GM18870 (cell line): ENCODE measurements around the gene NUP54.

ENCODE experiments used
- ATAC-seq: cut with Tn5 transposase; IDR thresholded peaks from one replicate; pipeline ENCODE4 v1.9.1; 2021; ENCODE audit warnings: moderate library complexity; ENCODE audit not compliant: unreplicated experiment

The NUP54 gene

GRCh38 chr4:76148142-76148865 lies at the start of gene NUP54:
Gene NUP54, minus strand, starts transcription at chr4:76148397. Its CDS starts 23 bp downstream, at chr4:76148374.
- ATAC-seq, result peak; percentile 97

- ATAC-seq, result no peak
Measured at GRCh38 chr4:76197031-76197743, 49.0 kb upstream of the NUP54 start.

GRCh38 chr4:76196376-76196775 lies 48.2 kb upstream of the NUP54 start:
- no peak for ATAC-seq

GRCh38 chr4:76195326-76195725 lies 47.1 kb upstream of the NUP54 start:
- ATAC-seq, result no peak

GRCh38 chr4:76194325-76194724 lies 46.1 kb upstream of the NUP54 start:
- ATAC-seq, result no peak

GRCh38 chr4:76192236-76192635 lies 44.0 kb upstream of the NUP54 start:
- no peak for ATAC-seq

GRCh38 chr4:76188557-76188956 lies 40.4 kb upstream of the NUP54 start:
- no peak for ATAC-seq

- ATAC-seq, result no peak
Measured at GRCh38 chr4:76188149-76188548, 40.0 kb upstream of the NUP54 start.

GRCh38 chr4:76187152-76187551 lies 39.0 kb upstream of the NUP54 start:
- no peak for ATAC-seq

- ATAC-seq, result no peak
Measured at GRCh38 chr4:76182463-76182862, 34.3 kb upstream of the NUP54 start.

- peak; percentile 65 for ATAC-seq
Measured at GRCh38 chr4:76179398-76180318, 31.5 kb upstream of the NUP54 start.

- no peak for ATAC-seq
Measured at GRCh38 chr4:76178296-76178695, 30.1 kb upstream of the NUP54 start.

GRCh38 chr4:76177709-76178108 lies 29.5 kb upstream of the NUP54 start:
- ATAC-seq, result no peak

GRCh38 chr4:76175336-76175735 lies 27.1 kb upstream of the NUP54 start:
- no peak for ATAC-seq

GRCh38 chr4:76174216-76174615 lies 26.0 kb upstream of the NUP54 start:
- no peak for ATAC-seq

GRCh38 chr4:76168688-76169087 lies 20.5 kb upstream of the NUP54 start:
- ATAC-seq, result no peak

GRCh38 chr4:76166480-76166879 lies 18.3 kb upstream of the NUP54 start:
- ATAC-seq, result no peak

GRCh38 chr4:76160355-76160754 lies 12.2 kb upstream of the NUP54 start:
- no peak for ATAC-seq

- ATAC-seq, result no peak
Measured at GRCh38 chr4:76156635-76157034, 8.4 kb upstream of the NUP54 start.

- no peak for ATAC-seq
Measured at GRCh38 chr4:76155979-76156378, 7.8 kb upstream of the NUP54 start.

GRCh38 chr4:76153356-76153755 lies 5.2 kb upstream of the NUP54 start:
- no peak for ATAC-seq
